NCI-H82 treated with DMSO at 0.1 percent for 48 hours (cell line): ENCODE data around the gene GABRA5.

Experiments
- DNase-seq: peaks from one replicate; lab custom pipeline; 2025; ENCODE audit not compliant: unreplicated experiment; lab: John Stamatoyannopoulos, UW

The GABRA5 gene

GRCh38 chr15:26985050-26985449 is 118.2 kb downstream of the GABRA5 start:
- DNase-seq = no peak

GRCh38 chr15:26996250-26996649 is 129.4 kb downstream of the GABRA5 start:
- DNase-seq = no peak
